ENCODE data around the gene STK32C. TPM values are rescaled to one million over a fixed set of nuclear protein-coding genes. Genes with fewer than 3 reads are reported as not detected.

The STK32C gene
- total and polyA plus RNA-seq, 4 donors = 5.1 to 22.0 (median 16.3) TPM

DNA sequence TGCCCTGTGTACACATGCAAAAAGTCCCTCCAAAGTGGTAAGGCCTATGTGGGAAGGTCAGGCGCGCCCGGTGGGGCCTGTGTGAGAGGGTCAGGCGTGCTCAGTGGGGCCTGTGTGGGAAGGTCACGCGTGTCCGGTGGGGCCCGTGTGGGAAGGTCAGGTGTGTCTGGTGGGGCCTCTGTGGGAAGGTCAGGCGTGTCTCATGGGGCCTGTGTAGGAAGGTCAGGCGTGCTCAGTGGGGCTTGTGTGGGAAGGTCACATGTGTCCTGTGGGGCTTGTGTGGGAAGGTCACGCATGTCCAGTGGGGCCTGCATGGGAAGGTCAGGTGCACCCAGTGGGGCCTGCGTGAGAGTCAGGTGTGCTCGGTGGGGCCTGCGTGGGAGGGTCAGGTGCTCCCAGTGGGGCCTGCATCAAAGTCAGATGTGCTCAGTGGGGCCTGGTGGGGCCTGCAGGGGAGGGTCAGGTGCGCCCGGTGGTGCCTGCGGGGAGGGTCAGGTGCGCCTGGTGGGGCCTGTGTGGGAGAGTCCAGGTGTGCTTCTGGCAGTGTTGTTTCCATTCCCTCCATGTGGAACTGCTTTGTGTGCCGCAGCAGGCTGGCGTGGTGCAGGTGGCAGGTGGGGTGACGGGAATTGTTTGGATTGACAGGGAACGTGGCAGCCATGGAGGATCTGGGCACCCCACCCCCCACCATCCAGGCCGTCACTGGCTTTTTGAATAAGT lies 39.6 kb upstream of the STK32C start:
- Histone ChIP-seq H3K27me3 (ENCODE audit: control insufficient read depth in 3 of 3, insufficient read depth in 3 of 3, low read length in 2 of 3) (no peaks in the 10 kb centered on the region), H3K27ac (ENCODE audit: low read depth in 1 of 2, low read length in 1 of 2) (no peak overlapping the region), H3K4me1 (ENCODE audit: control insufficient read depth in 5 of 5, insufficient read depth in 5 of 5, low read length in 5 of 5) (no peaks in the 10 kb centered on the region), H3K9ac (ENCODE audit: insufficient read depth in 1 of 2, low read length in 2 of 2) (no peak overlapping the region), H3K36me3 (ENCODE audit: control insufficient read depth in 4 of 4, insufficient read depth in 4 of 4, low read length in 4 of 4) (peaks cover 4 to 26% (median 14%) of the 10 kb centered on the region in 4 donors), H3K9me3 (ENCODE audit: control insufficient read depth in 4 of 4, insufficient read depth in 3 of 4, low read length in 3 of 4) (peaks cover 0 to under 1% (median 0%) of the 10 kb centered on the region in 4 donors), H3K4me3 (no peak overlapping the region)
- TF ChIP-seq, protein P1, sequence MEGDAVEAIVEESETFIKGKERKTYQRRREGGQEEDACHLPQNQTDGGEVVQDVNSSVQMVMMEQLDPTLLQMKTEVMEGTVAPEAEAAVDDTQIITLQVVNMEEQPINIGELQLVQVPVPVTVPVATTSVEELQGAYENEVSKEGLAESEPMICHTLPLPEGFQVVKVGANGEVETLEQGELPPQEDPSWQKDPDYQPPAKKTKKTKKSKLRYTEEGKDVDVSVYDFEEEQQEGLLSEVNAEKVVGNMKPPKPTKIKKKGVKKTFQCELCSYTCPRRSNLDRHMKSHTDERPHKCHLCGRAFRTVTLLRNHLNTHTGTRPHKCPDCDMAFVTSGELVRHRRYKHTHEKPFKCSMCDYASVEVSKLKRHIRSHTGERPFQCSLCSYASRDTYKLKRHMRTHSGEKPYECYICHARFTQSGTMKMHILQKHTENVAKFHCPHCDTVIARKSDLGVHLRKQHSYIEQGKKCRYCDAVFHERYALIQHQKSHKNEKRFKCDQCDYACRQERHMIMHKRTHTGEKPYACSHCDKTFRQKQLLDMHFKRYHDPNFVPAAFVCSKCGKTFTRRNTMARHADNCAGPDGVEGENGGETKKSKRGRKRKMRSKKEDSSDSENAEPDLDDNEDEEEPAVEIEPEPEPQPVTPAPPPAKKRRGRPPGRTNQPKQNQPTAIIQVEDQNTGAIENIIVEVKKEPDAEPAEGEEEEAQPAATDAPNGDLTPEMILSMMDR (IDR thresholded peaks at IDR 0.05; ENCODE audit: control extremely low read depth, extremely low read depth) = no peak
- DNase-seq (no peak), ATAC-seq (ENCODE audit: insufficient read depth, low FRiP score) (no peak)
- 95 to 96% methylated on average over 23 of the region's 23 CpGs for WGBS, 2 donors

DNA sequence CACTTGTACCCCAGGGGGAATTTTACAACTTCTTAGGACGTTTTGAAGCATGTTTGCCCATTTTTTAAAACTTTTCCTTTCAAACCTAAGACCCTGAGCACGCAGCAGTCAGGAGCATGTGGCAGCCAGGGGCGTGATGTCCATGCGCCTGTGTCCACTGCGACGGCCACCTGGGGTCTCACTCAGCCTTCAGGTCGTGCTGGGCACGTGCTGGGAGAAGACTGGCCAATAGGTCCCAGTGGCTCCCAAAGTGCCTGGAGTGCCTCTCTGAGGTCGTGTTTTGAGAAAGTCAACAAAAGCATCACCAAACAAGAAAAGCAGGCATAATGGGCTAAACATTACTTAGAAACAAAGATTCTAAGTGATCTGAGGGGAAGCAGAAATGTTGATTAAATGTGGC lies 39.1 kb upstream of the STK32C start:
- DNase-seq (no peak), ATAC-seq (ENCODE audit: insufficient read depth, low FRiP score) (no peak)

DNA sequence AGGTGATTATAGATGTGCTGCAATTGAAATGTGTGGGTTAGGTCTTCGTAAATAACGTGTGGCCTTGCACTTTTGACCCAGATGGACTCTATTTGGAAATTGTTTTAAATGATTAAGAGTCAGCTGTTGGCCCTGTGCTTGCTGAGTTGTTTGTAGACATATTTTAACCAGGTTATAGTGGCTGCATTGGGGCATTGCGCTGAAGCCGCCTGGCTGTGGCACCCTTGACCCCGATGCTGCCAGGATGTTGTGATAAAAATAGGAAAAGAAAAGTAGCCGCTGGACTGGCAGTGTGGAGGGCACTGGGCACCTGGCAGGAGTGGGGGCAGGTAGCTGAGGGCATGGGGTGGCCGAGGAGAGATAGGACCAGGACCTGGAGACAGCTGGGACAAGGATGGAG lies 37.6 kb upstream of the STK32C start:
- 93 to 96% methylated on average over 7 of the region's 7 CpGs for WGBS, 2 donors
- ATAC-seq (ENCODE audit: insufficient read depth, low FRiP score) (no peak), DNase-seq (no peak)
- Histone ChIP-seq H3K4me1 (ENCODE audit: control insufficient read depth in 5 of 5, insufficient read depth in 5 of 5, low read length in 5 of 5) (no peaks in the 10 kb centered on the region), H3K27ac (ENCODE audit: low read depth in 1 of 2, low read length in 1 of 2) (no peak overlapping the region), H3K36me3 (ENCODE audit: control insufficient read depth in 4 of 4, insufficient read depth in 4 of 4, low read length in 4 of 4) (peaks cover 4 to 28% (median 15%) of the 10 kb centered on the region in 4 donors), H3K27me3 (ENCODE audit: control insufficient read depth in 3 of 3, insufficient read depth in 3 of 3, low read length in 2 of 3) (no peaks in the 10 kb centered on the region), H3K9ac (ENCODE audit: insufficient read depth in 1 of 2, low read length in 2 of 2) (no peak overlapping the region), H3K9me3 (ENCODE audit: control insufficient read depth in 4 of 4, insufficient read depth in 3 of 4, low read length in 3 of 4) (peaks cover 0 to 2% (median 0%) of the 10 kb centered on the region in 4 donors), H3K4me3 (no peak overlapping the region)
- TF ChIP-seq, protein P1 (IDR thresholded peaks at IDR 0.05; ENCODE audit: control extremely low read depth, extremely low read depth) = no peak

More for the DNA sequence above, 39.1 kb upstream of the STK32C start:
- 92 to 94% methylated on average over 9 of the region's 9 CpGs for WGBS, 2 donors
- Histone ChIP-seq H3K4me3 (no peak overlapping the region), H3K4me1 (ENCODE audit: control insufficient read depth in 5 of 5, insufficient read depth in 5 of 5, low read length in 5 of 5) (no peaks in the 10 kb centered on the region), H3K27ac (ENCODE audit: low read depth in 1 of 2, low read length in 1 of 2) (no peak overlapping the region), H3K9me3 (ENCODE audit: control insufficient read depth in 4 of 4, insufficient read depth in 3 of 4, low read length in 3 of 4) (peaks cover 0 to 2% (median 0%) of the 10 kb centered on the region in 4 donors), H3K27me3 (ENCODE audit: control insufficient read depth in 3 of 3, insufficient read depth in 3 of 3, low read length in 2 of 3) (no peaks in the 10 kb centered on the region), H3K36me3 (ENCODE audit: control insufficient read depth in 4 of 4, insufficient read depth in 4 of 4, low read length in 4 of 4) (peaks cover 4 to 28% (median 15%) of the 10 kb centered on the region in 4 donors), H3K9ac (ENCODE audit: insufficient read depth in 1 of 2, low read length in 2 of 2) (no peak overlapping the region)
- TF ChIP-seq, protein P1 (IDR thresholded peaks at IDR 0.05; ENCODE audit: control extremely low read depth, extremely low read depth) = no peak
